ENCODE measurements around the gene RAB10.

The RAB10 gene

DNA sequence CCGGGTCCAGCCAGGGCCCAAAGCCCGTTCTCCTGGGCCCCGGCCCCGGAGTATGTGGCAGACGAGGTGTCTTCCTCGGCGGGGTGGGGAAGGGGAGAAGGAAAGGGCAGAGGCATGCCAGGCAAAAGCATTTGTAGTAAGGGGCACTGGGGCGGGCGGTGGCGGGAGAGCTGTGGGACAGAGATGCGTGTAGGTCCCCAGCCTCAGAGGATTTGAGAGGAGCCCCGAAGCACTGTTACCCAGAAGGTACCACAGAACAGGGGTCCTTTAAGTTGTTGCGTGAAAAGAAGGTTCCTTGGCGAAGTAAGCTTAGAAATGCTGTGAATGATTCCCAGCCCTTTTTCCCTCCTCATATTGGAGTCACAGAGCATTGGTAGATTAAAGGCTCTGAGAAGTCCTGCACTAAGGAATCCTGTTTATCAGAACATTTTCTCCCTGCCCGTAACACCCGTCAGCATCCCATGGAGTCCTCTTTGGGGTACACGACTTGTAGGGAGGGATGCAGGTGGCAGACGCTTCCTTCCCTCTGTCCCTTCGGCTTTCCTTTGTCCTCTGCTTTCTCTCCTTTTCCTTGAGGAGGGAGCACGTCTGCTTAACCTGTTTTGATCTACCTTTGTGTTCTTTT lies 151.5 kb downstream of the RAB10 start:
- ATAC-seq (ENCODE audit: insufficient read depth, low read depth), result no peak
- H3K79me2 ChIP-seq (ENCODE audit: insufficient read depth, low read length), result no peaks in the 10 kb centered on the region

GRCh38 chr2:26185954-26186770 lies 152.3 kb downstream of the RAB10 start:
- H3K79me2 ChIP-seq (ENCODE audit: insufficient read depth, low read length), result no peaks in the 10 kb centered on the region
- no peak overlapping the region for H3K4me2 ChIP-seq (ENCODE audit: insufficient read depth, low read length)
- H3K9me3 ChIP-seq (ENCODE audit: insufficient read depth, low read length, severe bottlenecking), result no peaks in the 10 kb centered on the region
- H3K9ac ChIP-seq (ENCODE audit: low read depth, low read length), result no peak overlapping the region
- no peak overlapping the region for H2AFZ ChIP-seq (ENCODE audit: low read depth, low read length)
- TF ChIP-seq EZH2 (IDR thresholded peaks at IDR 0.05; ENCODE audit: borderline replicate concordance, low read depth, low read length, severe bottlenecking), result no peak
- TF ChIP-seq, protein P1, sequence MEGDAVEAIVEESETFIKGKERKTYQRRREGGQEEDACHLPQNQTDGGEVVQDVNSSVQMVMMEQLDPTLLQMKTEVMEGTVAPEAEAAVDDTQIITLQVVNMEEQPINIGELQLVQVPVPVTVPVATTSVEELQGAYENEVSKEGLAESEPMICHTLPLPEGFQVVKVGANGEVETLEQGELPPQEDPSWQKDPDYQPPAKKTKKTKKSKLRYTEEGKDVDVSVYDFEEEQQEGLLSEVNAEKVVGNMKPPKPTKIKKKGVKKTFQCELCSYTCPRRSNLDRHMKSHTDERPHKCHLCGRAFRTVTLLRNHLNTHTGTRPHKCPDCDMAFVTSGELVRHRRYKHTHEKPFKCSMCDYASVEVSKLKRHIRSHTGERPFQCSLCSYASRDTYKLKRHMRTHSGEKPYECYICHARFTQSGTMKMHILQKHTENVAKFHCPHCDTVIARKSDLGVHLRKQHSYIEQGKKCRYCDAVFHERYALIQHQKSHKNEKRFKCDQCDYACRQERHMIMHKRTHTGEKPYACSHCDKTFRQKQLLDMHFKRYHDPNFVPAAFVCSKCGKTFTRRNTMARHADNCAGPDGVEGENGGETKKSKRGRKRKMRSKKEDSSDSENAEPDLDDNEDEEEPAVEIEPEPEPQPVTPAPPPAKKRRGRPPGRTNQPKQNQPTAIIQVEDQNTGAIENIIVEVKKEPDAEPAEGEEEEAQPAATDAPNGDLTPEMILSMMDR (IDR thresholded peaks at IDR 0.05; ENCODE audit: borderline replicate concordance, extremely low read depth, low read length, poor library complexity, severe bottlenecking), result no peak
- no peak for ATAC-seq (ENCODE audit: insufficient read depth, low read depth)
- no peaks in the 10 kb centered on the region for H3K27me3 ChIP-seq (ENCODE audit: insufficient read depth, low read length, poor library complexity)
- peaks cover 9% of the 10 kb centered on the region for H3K36me3 ChIP-seq (ENCODE audit: insufficient read depth, low read length)
- no peak overlapping the region for H3K27ac ChIP-seq (ENCODE audit: low read length)
- DNase-seq, result no peak
- no peaks in the 10 kb centered on the region; the same call in 1 of the 2 replicates for H4K20me1 ChIP-seq (ENCODE audit: insufficient read depth, low read length)
- no peaks in the 10 kb centered on the region for H3K4me1 ChIP-seq (ENCODE audit: insufficient read depth, low read length)
- no peak overlapping the region for H3K4me3 ChIP-seq (ENCODE audit: low read depth in 1 of 2, low read length in 2 of 2)

More for the DNA sequence above, 151.5 kb downstream of the RAB10 start:
- Histone ChIP-seq H3K9ac (ENCODE audit: low read depth, low read length) (no peak overlapping the region), H3K4me2 (ENCODE audit: insufficient read depth, low read length) (no peak overlapping the region), H3K4me1 (ENCODE audit: insufficient read depth, low read length) (no peaks in the 10 kb centered on the region), H3K27me3 (ENCODE audit: insufficient read depth, low read length, poor library complexity) (no peaks in the 10 kb centered on the region), H4K20me1 (ENCODE audit: insufficient read depth, low read length) (no peaks in the 10 kb centered on the region; the same call in 1 of the 2 replicates), H3K36me3 (ENCODE audit: insufficient read depth, low read length) (peaks cover 2% of the 10 kb centered on the region; the same call in 1 of the 2 replicates), H3K9me3 (ENCODE audit: insufficient read depth, low read length, severe bottlenecking) (no peaks in the 10 kb centered on the region), H3K27ac (ENCODE audit: low read length) (no peak overlapping the region), H3K4me3 (ENCODE audit: low read depth in 1 of 2, low read length in 2 of 2) (no peak overlapping the region), H2AFZ (ENCODE audit: low read depth, low read length) (no peak overlapping the region)
- DNase-seq, result no peak
- TF ChIP-seq, protein P1 (IDR thresholded peaks at IDR 0.05; ENCODE audit: borderline replicate concordance, extremely low read depth, low read length, poor library complexity, severe bottlenecking), result no peak
- TF ChIP-seq EZH2 (IDR thresholded peaks at IDR 0.05; ENCODE audit: borderline replicate concordance, low read depth, low read length, severe bottlenecking), result no peak

Data from DND-41 (cell line).